T-helper 1 cell treated with Interleukin-12 subunit alpha and Interleukin-12 subunit beta and Interleukin-4 antibody, amounts not matched to agents 30 ng/mL and 1 ng/mL, for 36 hours (primary cell): ENCODE measurements around the gene CDH2. TPM values are rescaled to one million over a fixed set of nuclear protein-coding genes. Genes with fewer than 3 reads are reported as not detected.

Experiments
- intact Hi-C: fragments of 100-400 bp; cut with micrococcal nuclease; formaldehyde crosslinking; loops from one replicate; pipeline ENCODE4 v1.15.1; 2024
- total RNA-seq: library from RNA; stranded (reverse); gene quantifications from 2 replicates; pipeline ENCODE4 v1.2.3, GENCODE V29; 2022

Gene CDH2
- total RNA-seq, 1 donor from 2014 or later, result 0.61 TPM

- intact Hi-C loops, result no loop called here
Measured at GRCh38 chr18:28045176-28045810, 131.6 kb downstream of the CDH2 start.

- intact Hi-C loops, result no loop called here
Measured at GRCh38 chr18:28044036-28044435, 132.9 kb downstream of the CDH2 start.

- intact Hi-C loops, result no loop called here
Measured at GRCh38 chr18:28043631-28044030, 133.3 kb downstream of the CDH2 start.

- intact Hi-C loops, result no loop called here
Measured at GRCh38 chr18:28041366-28041765, 135.6 kb downstream of the CDH2 start.

GRCh38 chr18:28040716-28041115 lies 136.2 kb downstream of the CDH2 start:
- intact Hi-C loops, result no loop called here

- intact Hi-C loops, result no loop called here
Measured at GRCh38 chr18:28040211-28040610, 136.7 kb downstream of the CDH2 start.

- intact Hi-C loops, result no loop called here
Measured at GRCh38 chr18:28039691-28040090, 137.2 kb downstream of the CDH2 start.

- intact Hi-C loops, result no loop called here
Measured at GRCh38 chr18:28039078-28039477, 137.9 kb downstream of the CDH2 start.

- intact Hi-C loops, result no loop called here
Measured at GRCh38 chr18:28036488-28036887, 140.4 kb downstream of the CDH2 start.

- intact Hi-C loops, result no loop called here
Measured at GRCh38 chr18:28034567-28034966, 142.4 kb downstream of the CDH2 start.

GRCh38 chr18:28032177-28032576 lies 144.8 kb downstream of the CDH2 start:
- intact Hi-C loops, result no loop called here

- intact Hi-C loops, result no loop called here
Measured at GRCh38 chr18:28030458-28030857, 146.5 kb downstream of the CDH2 start.

- intact Hi-C loops, result no loop called here
Measured at GRCh38 chr18:28027755-28028154, 149.2 kb downstream of the CDH2 start.

- intact Hi-C loops, result no loop called here
Measured at GRCh38 chr18:28019425-28020108, 157.4 kb downstream of the CDH2 start.

- intact Hi-C loops, result no loop called here
Measured at GRCh38 chr18:28018351-28018750, 158.6 kb downstream of the CDH2 start.

- intact Hi-C loops, result no loop called here
Measured at GRCh38 chr18:28015671-28016070, 161.3 kb downstream of the CDH2 start.

- intact Hi-C loops, result no loop called here
Measured at GRCh38 chr18:28013066-28013465, 163.9 kb downstream of the CDH2 start.

GRCh38 chr18:28012336-28012735 lies 164.6 kb downstream of the CDH2 start:
- intact Hi-C loops, result no loop called here

- intact Hi-C loops, result no loop called here
Measured at GRCh38 chr18:28009589-28009988, 167.3 kb downstream of the CDH2 start.

- intact Hi-C loops, result no loop called here
Measured at GRCh38 chr18:28007841-28008240, 169.1 kb downstream of the CDH2 start.

GRCh38 chr18:28005164-28005563 lies 171.8 kb downstream of the CDH2 start:
- intact Hi-C loops, result no loop called here

GRCh38 chr18:28004606-28005005 lies 172.3 kb downstream of the CDH2 start:
- intact Hi-C loops, result no loop called here

- intact Hi-C loops, result no loop called here
Measured at GRCh38 chr18:28003451-28003850, 173.5 kb downstream of the CDH2 start.
